GM12872 (cell line): ENCODE results near the gene POC1A.

ENCODE experiments used
- CTCF ChIP-seq: IDR thresholded peaks from 3 replicates; pipeline ENCODE4 v1.5.1; 2011; ENCODE audit warnings: low read depth, mild to moderate bottlenecking, low read length, moderate library complexity; ENCODE audit not compliant: insufficient read depth

POC1A gene

GRCh38 chr3:52036829-52037228 lies 117.4 kb downstream of the POC1A start:
- TF ChIP-seq CTCF, result peak; percentile 9; the same call in 1 of the 3 replicates

DNA sequence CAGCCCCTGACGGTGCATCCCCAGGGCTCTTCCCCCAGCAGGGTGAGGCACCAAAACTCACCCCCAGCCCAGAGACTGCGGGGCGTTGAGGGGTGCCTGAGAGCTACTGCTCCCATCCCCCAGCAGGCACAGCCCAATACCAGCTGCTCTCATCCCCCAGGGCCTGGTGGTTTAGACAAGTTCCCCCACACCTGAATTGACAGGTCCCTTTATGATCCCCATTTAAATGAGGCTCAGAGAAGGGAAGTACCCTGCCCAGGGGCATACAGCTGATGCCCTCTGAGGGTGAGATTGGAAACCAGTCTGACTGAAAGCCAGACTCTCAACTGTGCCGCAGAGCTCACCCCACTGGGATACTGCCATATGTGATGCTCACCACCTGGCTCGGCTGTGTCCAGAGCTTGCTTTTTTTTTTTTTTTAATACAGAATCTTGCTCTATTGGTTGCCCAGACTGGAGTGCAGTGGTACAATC lies 118.0 kb downstream of the POC1A start:
- TF ChIP-seq CTCF, result no peak

DNA sequence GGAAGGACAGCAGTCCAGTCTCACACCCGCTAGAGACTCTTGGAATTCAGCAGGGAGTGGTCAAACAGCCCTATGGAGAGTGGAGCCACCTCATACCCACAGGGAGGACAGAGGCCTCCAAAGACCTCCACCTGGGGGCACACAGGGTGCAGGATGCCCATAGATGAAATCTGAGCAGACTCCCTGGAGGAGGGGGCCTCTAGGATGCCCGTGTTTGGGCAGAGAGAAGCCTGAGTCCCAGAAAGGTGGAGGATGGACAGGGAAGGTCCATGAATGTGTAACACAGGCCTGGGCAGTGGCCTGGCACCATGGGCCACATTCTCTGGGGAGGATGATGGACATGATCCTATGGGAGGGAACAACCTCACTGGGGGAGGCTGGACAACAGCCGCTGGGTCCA lies 119.6 kb downstream of the POC1A start:
- no peak for TF ChIP-seq CTCF

DNA sequence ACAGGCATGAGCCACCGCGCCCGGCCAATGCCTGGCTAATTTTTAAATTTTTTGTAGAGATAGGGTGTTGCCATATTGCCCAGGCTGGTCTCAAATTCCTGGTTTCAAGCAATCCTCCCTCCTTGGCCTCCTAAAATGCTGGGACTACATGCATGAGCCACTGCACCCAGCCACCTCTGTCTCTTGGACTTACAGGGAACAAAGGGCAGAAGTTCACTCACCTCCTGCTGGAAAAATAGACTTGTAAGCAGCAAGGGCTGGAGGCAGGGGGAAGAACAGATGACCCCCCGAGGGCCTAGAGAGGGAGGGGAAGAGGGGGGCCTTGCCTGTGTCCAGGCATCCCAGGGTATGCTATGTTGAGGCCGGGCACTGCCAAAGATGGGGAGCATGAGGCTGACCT lies 120.0 kb downstream of the POC1A start:
- no peak for TF ChIP-seq CTCF

GRCh38 chr3:52032702-52033408 lies 121.4 kb downstream of the POC1A start:
- no peak for TF ChIP-seq CTCF

DNA sequence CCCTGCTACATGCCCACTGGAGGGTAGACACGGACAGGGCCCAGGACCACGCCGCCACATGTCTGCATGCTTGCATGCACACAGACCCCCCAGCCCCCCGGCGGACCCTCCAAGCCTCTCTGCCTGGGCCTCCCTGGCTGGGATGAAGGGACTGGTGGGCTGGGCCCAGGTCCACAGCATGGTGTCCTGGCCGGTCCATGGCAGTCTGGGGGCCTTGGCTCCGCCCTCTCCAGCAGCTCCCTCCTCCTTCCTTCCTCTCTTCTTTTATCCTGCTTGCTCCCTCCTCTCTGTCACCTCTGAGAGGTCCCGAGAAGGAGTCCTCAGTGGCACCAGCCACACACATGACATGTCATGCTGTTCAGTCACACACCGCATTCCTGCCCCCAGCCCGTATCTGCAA lies 122.3 kb downstream of the POC1A start:
- TF ChIP-seq CTCF, result no peak

GRCh38 chr3:52030714-52031310 lies 123.4 kb downstream of the POC1A start:
- TF ChIP-seq CTCF, result no peak
